H1 (cell line): Measurements from ENCODE around the gene FREM2. TPM values are rescaled to one million over a fixed set of nuclear protein-coding genes. Genes with fewer than 3 reads are reported as not detected.

Experiments used
- CTCF ChIA-PET: fragments of 300-600 bp; sonication (Branson Sonifier 250); formaldehyde crosslinking; loops from one replicate; lab custom pipeline; 2021; ENCODE audit not compliant: partially characterized antibody; lab: Charles Lee
- POLR2A ChIA-PET: fragments of 300-600 bp; sonication (Branson Sonifier 250); formaldehyde crosslinking; loops from one replicate; lab custom pipeline; 2021; ENCODE audit warnings: inconsistent platforms; ENCODE audit not compliant: partially characterized antibody; lab: Charles Lee
- DNase-seq, 2 experiments: peaks; one replicate each; pipeline versions ENCODE4 v3.0.0 to v3.0.0-alpha.2; 2010 to 2022; ENCODE audit warnings: low spot score in 2 of 2, low read depth in 1 of 2, mixed read lengths in 1 of 2
- FAIRE-seq: peaks from 2 replicates; lab custom pipeline; 2011; peaks lifted over from hg19 to GRCh38; lab: Jason Lieb, UNC
- H2AFZ ChIP-seq: 2 replicates; pipeline ENCODE4 v1.8.1; 2012; ENCODE audit warnings: low read length, inconsistent platforms
- H2AK5ac ChIP-seq: 2 replicates; pipeline ENCODE4 v1.6.1; 2013; ENCODE audit warnings: low read depth, low read length
- H2BK120ac ChIP-seq: replicated peaks from 2 replicates; pipeline ENCODE3; 2013; ENCODE audit warnings: low read depth, low read length, inconsistent platforms
- H2BK12ac ChIP-seq: 2 replicates; pipeline ENCODE4 v1.6.1; 2013; ENCODE audit warnings: low read depth, low read length
- H2BK15ac ChIP-seq: 2 replicates; pipeline ENCODE4 v1.6.1; 2013; ENCODE audit warnings: low read length
- H2BK20ac ChIP-seq: 2 replicates; pipeline ENCODE4 v1.6.1; 2013; ENCODE audit warnings: low read length
- H2BK5ac ChIP-seq: 2 replicates; pipeline ENCODE4 v1.6.1; 2013; ENCODE audit warnings: low read depth, low read length
- H3K14ac ChIP-seq: 2 replicates; pipeline ENCODE4 v1.6.1; 2013; ENCODE audit warnings: inconsistent platforms; ENCODE audit not compliant: insufficient read length
- H3K18ac ChIP-seq: 2 replicates; pipeline ENCODE4 v1.6.1; 2013; ENCODE audit warnings: low read length; ENCODE audit errors: extremely low read depth
- H3K23ac ChIP-seq: 2 replicates; pipeline ENCODE4 v1.6.1; 2013; ENCODE audit warnings: inconsistent platforms; ENCODE audit not compliant: insufficient read length
- H3K23me2 ChIP-seq: 2 replicates; pipeline ENCODE4 v1.6.1; 2013; ENCODE audit warnings: low read depth, low read length
- H3K27ac ChIP-seq: 2 replicates; pipeline ENCODE4 v1.6.1; 2011; ENCODE audit warnings: low read depth, low read length, inconsistent platforms
- H3K27me3 ChIP-seq, 4 experiments: replicated peaks in 1 of 4; 1 replicate in 1 of 4; 2 replicates in 3 of 4; pipeline versions ENCODE4 v1.6.1 to v1.8.1; 2011 to 2013; ENCODE audit warnings: low read length in 3 of 4, mild to moderate bottlenecking in 3 of 4, inconsistent platforms in 2 of 4, mixed read lengths in 2 of 4, moderate library complexity in 1 of 4; ENCODE audit not compliant: control insufficient read depth in 3 of 4, insufficient read depth in 3 of 4; ENCODE audit errors: extremely low read depth in 1 of 4
- H3K36me3 ChIP-seq, 4 experiments: 2 replicates each; pipeline versions ENCODE4 v1.6.1 to v1.8.1; 2011 to 2013; ENCODE audit warnings: mild to moderate bottlenecking in 4 of 4, low read length in 3 of 4, moderate library complexity in 2 of 4, control low read depth in 1 of 4, inconsistent platforms in 1 of 4; ENCODE audit not compliant: insufficient read depth in 4 of 4, control insufficient read depth in 2 of 4
- H3K4ac ChIP-seq: replicated peaks from 2 replicates; pipeline ENCODE3; 2013; ENCODE audit warnings: low read length, low read depth, mixed read lengths, inconsistent platforms; ENCODE audit not compliant: insufficient read length
- H3K4me1 ChIP-seq, 4 experiments: replicated peaks in 1 of 4; 1 replicate in 1 of 4; 2 replicates in 3 of 4; pipeline versions ENCODE4 v1.6.1 to v1.8.1; 2011 to 2013; ENCODE audit warnings: low read length in 3 of 4, inconsistent platforms in 2 of 4, mixed read lengths in 1 of 4; ENCODE audit not compliant: insufficient read depth in 4 of 4, control insufficient read depth in 3 of 4
- H3K4me2 ChIP-seq, 2 experiments: 2 replicates each; pipeline versions ENCODE4 v1.6.1 to v1.8.1; 2011 to 2013; ENCODE audit warnings: low read depth in 2 of 2, low read length in 2 of 2, control low read depth in 1 of 2, inconsistent platforms in 1 of 2, mild to moderate bottlenecking in 1 of 2; ENCODE audit not compliant: insufficient read depth in 1 of 2
- H3K4me3 ChIP-seq, 4 experiments: fragments of 200-600, 300-600 bp in 1 of 4; sonication (generic), shearing (Covaris generic), sonication (Bioruptor Twin) in 1 of 4; 2 replicates each; pipeline versions ENCODE4 v1.5.1 to v1.8.1; 2011 to 2016; ENCODE audit warnings: low read length in 4 of 4, low read depth in 3 of 4, control low read depth in 2 of 4, inconsistent platforms in 2 of 4, mild to moderate bottlenecking in 2 of 4, mixed read lengths in 1 of 4, moderate library complexity in 1 of 4; ENCODE audit not compliant: insufficient read depth in 2 of 4; ENCODE audit errors: extremely low read depth in 1 of 4
- H3K56ac ChIP-seq: replicated peaks from 2 replicates; pipeline ENCODE3; 2013; ENCODE audit warnings: low read depth, mild to moderate bottlenecking, mixed read lengths, low read length, inconsistent platforms; ENCODE audit not compliant: insufficient read length
- H3K79me1 ChIP-seq: 2 replicates; pipeline ENCODE4 v1.6.1; 2013; ENCODE audit warnings: low read depth, low read length, control low read depth
- H3K79me2 ChIP-seq, 2 experiments: 2 replicates each; pipeline versions ENCODE4 v1.6.1 to v1.8.1; 2012 to 2013; ENCODE audit warnings: low read length in 2 of 2, mild to moderate bottlenecking in 2 of 2, inconsistent platforms in 1 of 2; ENCODE audit not compliant: insufficient read depth in 2 of 2, control insufficient read depth in 1 of 2
- H3K9ac ChIP-seq, 4 experiments: replicated peaks in 1 of 4; 1 replicate in 1 of 4; 2 replicates in 3 of 4; pipeline versions ENCODE4 v1.6.1 to v1.8.1; 2011 to 2013; ENCODE audit warnings: low read depth in 3 of 4, low read length in 3 of 4, control low read depth in 2 of 4, mild to moderate bottlenecking in 2 of 4, moderate library complexity in 2 of 4, inconsistent platforms in 1 of 4; ENCODE audit errors: extremely low read depth in 1 of 4
- H3K9me3 ChIP-seq, 2 experiments: 2 replicates each; pipeline versions ENCODE4 v1.6.1 to v1.8.1; 2012 to 2013; ENCODE audit warnings: mild to moderate bottlenecking in 2 of 2, moderate library complexity in 2 of 2, control low read depth in 1 of 2, inconsistent platforms in 1 of 2, low read depth in 1 of 2, low read length in 1 of 2, mixed read lengths in 1 of 2; ENCODE audit not compliant: insufficient read depth in 2 of 2
- H4K20me1 ChIP-seq, 2 experiments: replicated peaks in 1 of 2; 2 replicates each; pipeline versions ENCODE3 to v1.8.1; 2011 to 2013; ENCODE audit warnings: inconsistent platforms in 2 of 2, low read length in 2 of 2, mild to moderate bottlenecking in 1 of 2; ENCODE audit not compliant: insufficient read depth in 2 of 2, control insufficient read depth in 1 of 2
- H4K5ac ChIP-seq: 2 replicates; pipeline ENCODE4 v1.6.1; 2013; ENCODE audit warnings: low read length, low read depth, mixed read lengths, inconsistent platforms; ENCODE audit not compliant: insufficient read length
- H4K8ac ChIP-seq: 2 replicates; pipeline ENCODE4 v1.8.0; 2013; ENCODE audit warnings: mild to moderate bottlenecking, moderate library complexity, low read length, inconsistent platforms; ENCODE audit not compliant: insufficient read depth; ENCODE audit errors: extremely low read depth
- H4K91ac ChIP-seq: replicated peaks from 2 replicates; pipeline ENCODE3; 2013; ENCODE audit warnings: low read length, mixed read lengths, inconsistent platforms; ENCODE audit not compliant: insufficient read length
- BRCA1 ChIP-seq: IDR thresholded peaks from 2 replicates; pipeline ENCODE4 v1.6.1; 2012; ENCODE audit warnings: low read depth, low read length, improper control_type of control experiment
- CBX5 ChIP-seq: fragments of 300-800, 300-1000 bp; sonication (generic); IDR thresholded peaks from 2 replicates; pipeline ENCODE4 v1.7.1; 2016; ENCODE audit warnings: antibody characterized with exemption, low read length, low read depth
- CHD2 ChIP-seq: IDR thresholded peaks from 2 replicates; pipeline ENCODE4 v1.6.1; 2012; ENCODE audit warnings: low read length, improper control_type of control experiment
- EP300 ChIP-seq, 2 experiments: IDR thresholded peaks; 1 replicate in 1 of 2; 2 replicates in 1 of 2; pipeline ENCODE4 v1.6.1; 2011 to 2012; ENCODE audit warnings: low read depth in 2 of 2, low read length in 2 of 2, mild to moderate bottlenecking in 2 of 2, borderline replicate concordance in 1 of 2, inconsistent platforms in 1 of 2, moderate library complexity in 1 of 2
- GTF2F1 ChIP-seq: IDR thresholded peaks from 2 replicates; pipeline ENCODE4 v1.6.1; 2012; ENCODE audit warnings: low read depth, low read length, improper control_type of control experiment, borderline replicate concordance
- JUND ChIP-seq: IDR thresholded peaks from 2 replicates; pipeline ENCODE4 v1.6.1; 2011; ENCODE audit warnings: mild to moderate bottlenecking, improper control_type of control experiment, low read length
- KDM1A ChIP-seq: fragments of 200-600, 300-600 bp; sonication (generic); IDR thresholded peaks from 2 replicates; pipeline ENCODE4 v1.7.1; 2016; ENCODE audit warnings: mild to moderate bottlenecking, low read length, borderline replicate concordance
- MAFK ChIP-seq: IDR thresholded peaks from 2 replicates; pipeline ENCODE4 v1.6.1; 2012; ENCODE audit warnings: low read depth, mild to moderate bottlenecking, improper control_type of control experiment, low read length
- MAX ChIP-seq: IDR thresholded peaks from 2 replicates; pipeline ENCODE4 v1.6.1; 2012; ENCODE audit warnings: inconsistent platforms
- POLR2AphosphoS5 ChIP-seq: IDR thresholded peaks from 2 replicates; pipeline ENCODE4 v1.6.1; 2011; ENCODE audit warnings: low read depth, low read length
- RAD21 ChIP-seq, 2 experiments: IDR thresholded peaks in 1 of 2; conservative IDR thresholded peaks in 1 of 2; 2 replicates each; pipeline ENCODE4 v1.6.1; 2011; ENCODE audit warnings: low read depth in 2 of 2, low read length in 2 of 2, improper control_type of control experiment in 1 of 2, inconsistent platforms in 1 of 2, mild to moderate bottlenecking in 1 of 2, moderate library complexity in 1 of 2
- SUZ12 ChIP-seq: fragments of 200-600 bp; sonication (generic); IDR thresholded peaks from 2 replicates; pipeline ENCODE4 v1.6.1; 2012; ENCODE audit warnings: mild to moderate bottlenecking, inconsistent platforms, low read length, moderate library complexity, mixed read lengths
- TAF1 ChIP-seq: IDR thresholded peaks from 2 replicates; pipeline ENCODE4 v1.6.1; 2011; ENCODE audit warnings: mild to moderate bottlenecking, low read depth, low read length
- TAF7 ChIP-seq: optimal IDR thresholded peaks from 2 replicates; pipeline ENCODE3; 2011; ENCODE audit warnings: low read depth, mild to moderate bottlenecking, inconsistent platforms, low read length, moderate library complexity, borderline replicate concordance
- YY1 ChIP-seq: IDR thresholded peaks from 2 replicates; pipeline ENCODE4 v1.6.1; 2011; ENCODE audit warnings: low read depth, mild to moderate bottlenecking, low read length
- WGBS, 2 experiments: shearing (Covaris generic) in 1 of 2; methylation state at CpG; one replicate each; pipeline versions ENCODE4 v1.1.6 to v1.1.7; 2013 to 2015; ENCODE audit warnings: low lambda C conversion rate in 2 of 2, mixed read lengths in 2 of 2, inconsistent platforms in 1 of 2, low coverage in 1 of 2, missing lambda C conversion rate in 1 of 2; ENCODE audit not compliant: insufficient replicate concordance in 2 of 2, insufficient coverage in 1 of 2, insufficient read length in 1 of 2; ENCODE audit errors: extremely low coverage in 1 of 2, missing lambda C conversion rate in 1 of 2; 5-methylcytosine and 5-hydroxymethylcytosine counted together
- polyA plus RNA-seq, 7 experiments: library from polyadenylated mRNA; depleted of rRNA in 3 of 7; stranded (reverse) in 5 of 7; unstranded in 2 of 7; fragments of >200 nt in 5 of 7; fragments of 200-250 nt in 2 of 7; gene quantifications; 1 replicate in 5 of 7; 2 replicates in 1 of 7; 4 replicates in 1 of 7; pipeline versions ENCODE4 v1.2.1 to v1.2.3, GENCODE V29; 2011 to 2013; ENCODE audit warnings: missing spikeins in 2 of 7, mixed read lengths in 2 of 7
- total RNA-seq: library from RNA; stranded (reverse); fragmentation: NEBNext Ultra II Directional; extraction: Animal tissue kit (Norgen Biotek cat#: 25700); gene quantifications from 2 replicates; pipeline ENCODE4 v1.2.1, GENCODE V29; 2021

FREM2 gene
- total and polyA plus RNA-seq, 2 of the 8 experiments (the other 6 are each of a cell fraction or from before 2014, with no cell fraction given) = 11.6 to 22.8 TPM

- H4K8ac ChIP-seq = no peak overlapping the region
- H2BK20ac ChIP-seq = no peak overlapping the region
- FAIRE-seq (no peak), DNase-seq (no peak)
- H3K9ac ChIP-seq = no peak overlapping the region
- no peak overlapping the region for H2BK120ac ChIP-seq
- no peaks in the 10 kb centered on the region for H3K9me3 ChIP-seq
- no peak overlapping the region; the same call in 1 of the 2 replicates for H3K18ac ChIP-seq
- H2BK15ac ChIP-seq = no peak overlapping the region
- H4K20me1 ChIP-seq = no peaks in the 10 kb centered on the region
- H3K14ac ChIP-seq = no peak overlapping the region
- peaks cover 0 to 8% (median 5%) of the 10 kb centered on the region in 4 experiments; a peak in 3 of 7 replicates for H3K4me1 ChIP-seq
- CTCF ChIA-PET = interaction anchor here (0.7 to 7.5 kb wide), 2 partner anchors 72 to 225 kb away, joined by 3 to 61 read pairs; partner anchors contain the start of gene FREM2
- no peak overlapping the region for H4K5ac ChIP-seq
- H3K4me2 ChIP-seq = no peak overlapping the region
- H4K91ac ChIP-seq = no peak overlapping the region
- H3K36me3 ChIP-seq = no peaks in the 10 kb centered on the region
- no peak overlapping the region for H3K4ac ChIP-seq
- H3K23ac ChIP-seq = no peak overlapping the region
- no peaks in the 10 kb centered on the region for H3K79me2 ChIP-seq
- no peaks in the 10 kb centered on the region for H3K27me3 ChIP-seq
- no peak overlapping the region for H2BK5ac ChIP-seq
- H2AFZ ChIP-seq = no peak overlapping the region
- TF ChIP-seq YY1 (no peak), CHD2 (no peak), POLR2AphosphoS5 (no peak), TAF1 (no peak), KDM1A (no peak), GTF2F1 (no peak), EP300 (IDR thresholded peaks at IDR 0.05; ENCODE audit: borderline replicate concordance in 1 of 2, low read depth in 2 of 2, low read length in 2 of 2) (no peak), RAD21 (IDR thresholded peaks at IDR 0.05 in 1 of 2, conservative IDR thresholded peaks at IDR 0.05 in 1 of 2; ENCODE audit: low read depth in 2 of 2, low read length in 2 of 2) (no peak), SUZ12 (no peak), MAFK (no peak), MAX (no peak), JUND (no peak), CBX5 (no peak), TAF7 (no peak), BRCA1 (no peak)
- no peaks in the 10 kb centered on the region for H3K23me2 ChIP-seq
- H3K79me1 ChIP-seq = no peaks in the 10 kb centered on the region
- no peak overlapping the region for H2BK12ac ChIP-seq
- POLR2A ChIA-PET = no interaction called here
- no peak overlapping the region for H3K4me3 ChIP-seq
- H3K27ac ChIP-seq = no peak overlapping the region
- WGBS, 2 experiments = 72% methylated on average over 5 of the region's 5 CpGs; no CpG with 5 or more reads in 1 of the 2 experiments
- no peak overlapping the region for H2AK5ac ChIP-seq
- H3K56ac ChIP-seq = no peak overlapping the region
Measured at GRCh38 chr13:38758277-38758676, 71.4 kb downstream of the FREM2 start.
